22Rv1 (cell line): ENCODE data around the gene FGFR3.

Source experiments
- CTCF ChIP-seq: fragments of 450-650 bp; IDR thresholded peaks from 2 replicates; pipeline ENCODE4 v1.5.1; 2017; ENCODE audit warnings: mild to moderate bottlenecking
- ZFX ChIP-seq: fragments of 450-650 bp; IDR thresholded peaks from 2 replicates; pipeline ENCODE4 v1.6.1; 2017; ENCODE audit warnings: antibody characterized with exemption, borderline replicate concordance

GRCh38 chr4:1822568-1823544, 29.8 kb downstream of the FGFR3 start:
- no peak for TF ChIP-seq CTCF
- TF ChIP-seq ZFX, result no peak
